ENCODE measurements around the gene TPX2.

- no peak for TF ChIP-seq MAX (IDR thresholded peaks at IDR 0.05; ENCODE audit: low read depth, low read length)
- no peak for TF ChIP-seq CTCF (IDR thresholded peaks at IDR 0.05; ENCODE audit: low read depth, low read length)
- TF ChIP-seq POLR2A (IDR thresholded peaks at IDR 0.05; ENCODE audit: extremely low read depth, insufficient read length): no peak
Measured at GRCh38 chr20:31844737-31845299, 105.7 kb downstream of the TPX2 start.
